GM19043 (cell line): ENCODE results near the gene TMEM167B.

Experiments used
- ATAC-seq: cut with Tn5 transposase; IDR thresholded peaks from one replicate; pipeline ENCODE4 v1.9.1; 2021; ENCODE audit warnings: low read depth; ENCODE audit not compliant: unreplicated experiment

Gene TMEM167B

DNA sequence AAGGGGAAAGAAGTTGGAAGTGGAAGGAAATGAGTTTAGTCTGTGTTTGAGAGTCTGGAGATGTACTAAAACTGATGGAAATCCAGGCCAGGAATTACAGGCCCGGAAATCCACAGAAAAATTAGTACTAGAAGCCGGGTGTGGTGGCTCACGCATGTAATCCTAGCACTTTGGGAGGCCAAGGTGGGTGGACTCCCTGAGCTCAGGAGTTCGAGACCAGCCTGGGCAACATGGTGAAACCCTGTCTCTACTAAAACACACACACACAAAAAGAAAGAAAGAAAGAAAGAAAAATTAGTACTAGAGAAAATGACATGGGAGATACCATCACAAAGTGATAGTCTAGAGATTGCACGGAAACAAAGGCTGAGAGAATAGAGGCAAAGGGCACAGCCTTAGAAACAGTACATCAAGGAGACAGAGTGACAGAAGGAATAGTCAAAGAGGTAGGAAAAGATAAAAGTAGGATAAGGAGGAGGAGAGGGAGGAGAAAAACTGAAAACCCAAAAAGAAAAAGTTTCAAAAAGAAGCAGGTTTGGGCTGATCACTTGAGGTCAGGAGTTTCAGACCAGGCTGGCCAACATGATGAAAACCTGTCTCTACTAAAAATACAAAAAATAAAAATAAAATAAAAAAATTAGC lies 10.0 kb upstream of the TMEM167B start:
- no peak for ATAC-seq

DNA sequence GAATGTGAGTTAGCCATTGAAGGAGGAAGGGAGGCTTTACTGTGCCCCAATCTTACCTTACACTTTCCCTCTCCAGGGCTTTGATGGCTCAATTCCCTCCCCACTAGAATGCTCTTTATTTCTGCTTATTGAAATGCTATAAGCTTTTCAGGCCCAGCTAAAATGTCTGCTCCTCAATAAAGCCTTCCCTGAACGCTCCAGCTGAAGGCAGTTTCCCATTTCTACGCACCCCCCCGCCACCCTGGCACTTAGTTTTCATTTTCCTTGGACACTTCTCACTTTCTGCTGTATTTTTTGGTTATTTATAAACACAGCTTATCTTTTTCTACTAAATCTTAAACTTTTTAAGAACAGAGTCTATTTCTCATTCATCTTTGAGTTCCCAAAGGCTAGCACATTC lies 7.1 kb upstream of the TMEM167B start:
- ATAC-seq: no peak

- ATAC-seq: no peak
These were observed 6.6 kb upstream of the TMEM167B start for GRCh38 chr1:109083923-109084322.

DNA sequence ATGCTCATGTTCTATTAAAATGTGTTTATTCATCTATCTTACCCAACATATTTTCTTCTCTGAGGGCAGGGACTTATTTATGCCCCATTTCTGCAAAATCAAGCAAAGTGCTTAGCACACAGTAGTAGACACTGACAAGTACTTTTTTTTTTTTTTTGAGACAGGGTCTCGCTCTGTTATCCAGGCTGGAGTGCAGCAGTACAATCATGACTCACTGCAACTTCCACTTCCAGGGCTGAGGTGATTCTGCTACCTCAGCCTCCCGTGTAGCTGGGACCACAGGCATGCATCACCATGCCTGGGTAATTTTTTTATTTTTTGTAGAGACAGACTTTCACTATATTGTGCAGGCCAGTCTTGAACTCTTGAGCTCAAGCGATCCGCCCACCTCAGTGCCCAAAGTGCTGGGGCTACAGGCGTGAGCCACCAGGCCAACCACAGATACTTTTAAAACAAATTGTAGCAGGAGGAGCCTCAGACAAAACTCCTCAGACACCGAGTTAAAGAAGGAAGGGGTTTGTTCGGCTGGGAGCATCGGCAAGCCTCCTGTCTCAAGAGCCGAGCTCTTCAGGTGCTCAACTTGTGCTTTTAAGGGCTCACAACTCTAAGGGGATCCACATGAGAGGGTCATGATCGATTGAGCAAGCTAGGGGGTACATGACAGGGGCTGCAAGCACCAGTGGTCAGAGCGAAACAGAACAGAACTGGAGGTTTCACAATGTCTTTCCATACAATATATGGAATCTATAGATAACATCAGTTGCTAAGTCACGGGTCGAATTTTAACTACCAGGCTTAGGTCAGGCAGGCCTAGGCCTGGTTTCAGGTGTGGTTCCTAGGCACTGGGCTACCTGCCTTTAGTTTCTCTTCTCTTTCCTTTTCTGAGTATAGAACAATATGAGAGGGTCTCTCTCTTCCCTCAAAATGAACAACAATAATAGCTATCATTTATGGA lies 5.7 kb upstream of the TMEM167B start:
- no peak for ATAC-seq

DNA sequence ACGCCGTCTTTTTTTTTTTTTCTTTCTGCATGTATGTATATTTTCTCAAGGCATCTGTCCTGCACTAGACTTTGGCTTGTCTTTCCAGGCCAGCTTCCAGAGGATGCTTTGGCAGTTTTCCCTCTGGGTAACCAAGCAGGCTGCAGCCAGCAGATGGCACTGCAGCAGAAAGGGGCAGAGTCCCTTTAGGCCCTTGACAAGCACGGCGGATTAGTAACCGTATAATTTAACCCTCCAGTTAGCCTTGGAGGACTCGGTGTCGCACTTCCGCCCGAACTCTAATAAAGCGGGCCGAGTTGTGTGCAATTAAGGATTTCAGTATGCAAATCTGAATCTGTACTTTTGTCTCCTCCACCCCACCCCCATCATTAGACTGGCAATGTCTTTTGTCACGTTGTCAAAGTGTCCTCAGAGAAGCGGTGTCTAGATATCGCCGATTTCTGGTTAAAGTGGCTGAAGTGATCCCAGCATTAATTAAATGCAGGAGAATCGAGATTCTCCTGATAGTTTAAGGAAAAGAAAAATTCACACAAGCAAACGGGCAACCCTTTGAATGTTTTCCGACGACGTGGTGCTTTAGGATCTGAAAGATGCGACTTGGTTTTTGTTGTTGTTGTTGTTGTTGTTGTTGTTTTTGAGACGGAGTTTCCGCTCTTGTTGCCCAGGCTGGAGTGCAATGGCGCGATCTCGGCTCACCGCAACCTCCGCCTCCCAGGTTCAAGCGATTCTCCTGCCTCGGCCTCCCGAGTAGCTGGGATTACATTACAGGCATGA lies 1.1 kb upstream of the TMEM167B start:
- no peak for ATAC-seq

DNA sequence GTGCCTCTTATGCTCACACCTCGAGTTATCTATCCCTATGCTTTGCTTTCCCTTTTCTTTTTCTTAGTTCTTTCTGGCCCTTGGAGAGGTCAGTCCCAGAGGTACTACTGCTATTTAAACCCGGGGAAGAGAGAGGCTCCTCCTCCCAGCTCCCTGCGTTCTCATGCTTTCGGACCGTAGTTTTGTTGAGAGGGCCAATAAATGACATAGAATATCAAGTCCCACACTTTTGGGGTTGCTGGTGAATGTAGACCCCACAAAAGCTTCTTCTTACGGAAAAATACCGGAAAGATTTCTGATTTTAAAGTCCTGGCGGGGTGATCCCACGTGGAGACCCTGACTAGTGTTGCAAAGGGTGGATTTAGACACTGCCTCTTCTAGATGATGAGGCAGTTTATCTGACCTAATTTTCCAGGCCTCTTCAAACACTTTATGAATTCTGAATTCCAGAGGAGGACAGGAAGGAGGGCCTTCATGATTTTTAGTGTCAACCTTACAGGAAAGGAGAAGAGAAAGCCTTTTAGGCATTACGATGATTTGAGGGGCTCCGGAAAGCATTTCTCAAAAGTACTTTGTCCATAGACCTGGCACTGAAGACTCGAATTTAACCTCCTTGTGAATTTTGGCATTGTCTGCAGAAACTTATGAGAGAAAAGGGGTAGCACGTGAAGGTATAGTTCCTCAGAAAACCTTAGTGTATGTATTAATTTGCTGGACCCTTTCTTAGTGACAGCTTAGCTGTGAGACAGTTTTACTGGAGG lies 694 bp downstream of the TMEM167B start:
- ATAC-seq: peak; percentile 47

- no peak for ATAC-seq
These were observed 1.3 kb downstream of the TMEM167B start for GRCh38 chr1:109091839-109092193.

GRCh38 chr1:109094377-109094803 lies 3.8 kb downstream of the TMEM167B start:
- ATAC-seq: no peak

GRCh38 chr1:109094871-109095270 lies 4.3 kb downstream of the TMEM167B start:
- ATAC-seq: no peak

DNA sequence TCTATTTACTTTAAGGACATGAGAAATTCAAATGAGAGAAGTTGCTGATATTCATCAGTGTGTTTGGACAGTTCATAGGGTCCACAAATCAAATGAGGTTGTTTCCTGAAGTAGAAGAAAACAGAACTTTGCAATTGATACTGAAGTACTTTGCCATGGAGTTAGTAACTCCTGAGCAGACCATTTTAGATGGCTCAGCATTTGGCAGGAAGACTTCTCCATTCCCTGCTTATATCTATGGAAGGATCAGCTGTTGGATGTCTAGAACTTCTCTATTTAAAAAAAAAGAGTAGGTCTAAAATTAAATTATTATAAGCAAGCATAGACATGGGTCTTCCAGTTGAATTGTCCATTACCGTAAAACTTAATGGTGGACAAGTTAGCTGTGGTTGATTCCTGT lies 5.1 kb downstream of the TMEM167B start:
- no peak for ATAC-seq

DNA sequence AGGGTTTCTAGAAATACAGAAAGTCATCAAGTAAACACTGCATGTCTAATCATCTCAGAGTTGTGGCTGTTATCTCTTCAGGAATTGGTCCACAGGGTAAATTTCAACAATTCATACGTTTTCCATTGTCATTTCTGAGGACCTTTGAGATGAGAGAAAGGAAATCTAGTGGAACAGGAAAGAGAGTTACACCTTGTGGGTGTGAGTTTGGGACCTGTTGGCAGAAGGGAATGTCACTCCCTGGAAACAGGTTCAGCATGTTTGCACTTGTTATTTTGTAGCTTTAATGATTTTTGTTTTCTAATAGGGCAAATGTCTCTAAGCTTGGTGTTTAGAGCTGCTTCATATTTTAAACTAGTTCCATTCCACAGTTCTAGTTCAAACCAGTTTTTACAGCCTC lies 5.6 kb downstream of the TMEM167B start:
- ATAC-seq: no peak

DNA sequence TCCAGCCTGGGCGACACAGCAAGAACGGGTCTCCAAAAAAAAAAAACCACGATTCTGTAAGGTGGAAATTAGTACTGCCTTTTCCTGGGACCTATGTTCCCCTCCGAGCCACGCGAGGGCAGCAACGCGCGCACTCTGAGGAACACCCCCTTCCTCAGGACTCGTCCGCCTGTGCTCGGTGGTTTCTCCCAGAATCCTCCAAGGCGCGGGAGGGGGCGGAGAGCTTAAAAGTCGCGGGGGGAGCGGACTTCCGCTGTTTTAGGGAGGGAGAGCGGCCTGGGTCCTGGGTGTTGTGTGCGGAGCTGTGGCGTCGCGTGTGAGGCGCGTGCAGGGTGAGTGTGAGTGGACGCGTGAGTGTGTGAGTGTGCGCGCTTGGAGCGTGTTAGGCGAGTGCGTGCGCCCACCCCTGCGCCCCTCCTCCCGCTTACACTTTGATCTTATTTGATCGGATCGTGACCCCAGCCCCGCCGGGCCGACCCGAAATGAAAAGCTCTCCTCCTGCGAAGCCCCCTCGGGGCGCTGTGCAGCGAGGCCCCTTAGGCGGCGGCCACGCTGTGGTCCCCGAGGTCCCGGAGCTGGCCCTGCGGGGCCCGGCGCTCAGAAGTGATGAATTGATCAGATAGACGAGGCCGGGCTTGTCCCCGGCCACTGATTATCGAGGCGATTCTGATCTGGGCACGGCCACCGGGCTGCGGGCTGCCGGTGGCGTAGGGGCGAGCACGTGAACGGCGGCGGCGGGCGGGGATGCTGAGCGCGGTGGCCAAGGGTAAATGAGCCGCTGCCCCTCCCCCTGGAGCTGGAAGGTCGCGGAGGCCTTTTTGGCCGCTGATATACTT lies 9.6 kb downstream of the TMEM167B start:
- peak; percentile 83 for ATAC-seq

- no peak for ATAC-seq
These were observed 14.0 kb downstream of the TMEM167B start for GRCh38 chr1:109104364-109105151.

GRCh38 chr1:109105881-109106280 lies 15.3 kb downstream of the TMEM167B start:
- no peak for ATAC-seq

DNA sequence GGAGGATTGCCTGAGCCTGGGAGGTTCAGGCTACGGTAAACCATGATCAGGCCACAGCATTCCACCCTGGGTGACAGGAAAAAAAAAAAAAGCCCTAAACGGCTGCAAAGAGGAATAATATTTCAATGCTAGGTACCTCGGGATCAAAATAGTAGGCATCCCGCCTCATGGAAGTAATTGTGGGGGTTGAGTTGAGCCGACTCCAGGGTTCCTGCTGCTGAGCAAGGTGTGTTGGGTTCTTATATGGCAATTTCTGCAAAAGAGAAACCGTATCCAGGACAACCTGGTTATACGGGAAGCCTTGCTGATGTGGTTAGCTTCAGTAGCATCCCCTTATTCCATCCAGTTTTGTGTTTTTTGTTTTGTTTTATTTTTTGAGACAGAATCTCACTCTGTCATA lies 17.2 kb downstream of the TMEM167B start:
- ATAC-seq: no peak

GRCh38 chr1:109109906-109110305 lies 19.3 kb downstream of the TMEM167B start:
- no peak for ATAC-seq

- ATAC-seq: no peak
These were observed 21.0 kb downstream of the TMEM167B start for GRCh38 chr1:109111386-109112055.

- peak; percentile 34 for ATAC-seq
These were observed 21.6 kb downstream of the TMEM167B start for GRCh38 chr1:109112056-109112651.
